Upper lobe of left lung (tissue), 6 donors: ENCODE data around the gene C5orf47. TPM values are rescaled to one million over a fixed set of nuclear protein-coding genes. Genes with fewer than 3 reads are reported as not detected.

ENCODE experiments used
- ATAC-seq, 2 donors: fragments of 200-7000 bp; cut with Tn5 transposase; one replicate each; pipeline ENCODE4 v1.9.1; 2022; ENCODE audit warnings: mild to moderate bottlenecking in 2 of 2, moderate library complexity in 2 of 2; ENCODE audit not compliant: low FRiP score in 2 of 2
- DNase-seq, 2 donors: peaks; one replicate each; pipeline ENCODE4 v3.0.0-alpha.2; 2019 to 2020
- H3K27ac ChIP-seq, 4 donors: fragments of 200-600 bp; sonication (generic); one replicate each; pipeline ENCODE4 v1.5.1; 2016 to 2019
- H3K27me3 ChIP-seq, 4 donors: fragments of 200-600 bp; sonication (generic); one replicate each; pipeline ENCODE4 v1.5.1; 2017 to 2019
- H3K36me3 ChIP-seq, 4 donors: fragments of 200-600 bp; sonication (generic); one replicate each; pipeline ENCODE4 v1.5.1; 2016 to 2019
- H3K4me1 ChIP-seq, 4 donors: fragments of 200-600 bp; sonication (generic); one replicate each; pipeline ENCODE4 v1.5.1; 2018 to 2019
- H3K4me3 ChIP-seq, 4 donors: fragments of 200-600 bp; sonication (generic); one replicate each; pipeline ENCODE4 v1.5.1; 2017 to 2019; ENCODE audit warnings: mild to moderate bottlenecking in 2 of 4, moderate library complexity in 1 of 4
- H3K9me3 ChIP-seq, 4 donors: fragments of 200-600 bp; sonication (generic); one replicate each; pipeline ENCODE4 v1.5.1; 2018 to 2019
- CTCF ChIP-seq, 6 experiments: fragments of 450-650 bp in 4 of 6; fragments of 200-600 bp in 2 of 6; sonication (generic) in 2 of 6; IDR thresholded peaks; one replicate each; pipeline ENCODE4 v1.5.1; 2016 to 2019; ENCODE audit warnings: antibody characterized with exemption in 6 of 6
- EP300 ChIP-seq, 4 donors: sonication (generic); formaldehyde crosslinking; IDR thresholded peaks; one replicate each; pipeline ENCODE4 v1.5.1; 2017; ENCODE audit warnings: antibody characterized with exemption in 4 of 4, control low read depth in 2 of 4
- POLR2A ChIP-seq, 4 donors: fragments of 450-650 bp; IDR thresholded peaks; one replicate each; pipeline ENCODE4 v1.5.1; 2016 to 2017; ENCODE audit warnings: antibody characterized with exemption in 4 of 4, mild to moderate bottlenecking in 2 of 4
- POLR2AphosphoS5 ChIP-seq, 2 donors: sonication (generic); formaldehyde crosslinking; IDR thresholded peaks; one replicate each; pipeline ENCODE4 v1.5.1; 2017; ENCODE audit warnings: antibody characterized with exemption in 2 of 2
- WGBS, 2 donors: methylation state at CpG; one replicate each; pipeline ENCODE4 v1.1.5; 2017 to 2018; 5-methylcytosine and 5-hydroxymethylcytosine counted together
- total RNA-seq, 6 donors: library from RNA; depleted of rRNA in 4 of 6; stranded (reverse); fragments of >200 nt in 4 of 6; gene quantifications; one replicate each; pipeline versions ENCODE4 v1.1.0 to v1.2.1, GENCODE V29; 2016 to 2021
- donor health status: DM: no; HTN: no; CAD: no; lungs with moderate emphysema.
- donor health status: DM: no; HTN: yes; CAD: no; lungs with severe emphysema.

The C5orf47 gene
- total RNA-seq, 6 donors from 2014 or later = not detected

GRCh38 chr5:173954671-173955521 lies 34.1 kb upstream of the C5orf47 start:
- H3K36me3 ChIP-seq = peaks cover 13 to 87% (median 42%) of the 10 kb centered on the region in 4 donors
- ATAC-seq (no peak), DNase-seq (no peak)

GRCh38 chr5:173960986-173961385 lies 28.0 kb upstream of the C5orf47 start:
- 56 to 61% methylated on average over 2 of the region's 2 CpGs for WGBS, 2 donors
- no peaks in the 10 kb centered on the region for H3K9me3 ChIP-seq
- ATAC-seq = no peak

More at GRCh38 chr5:173954671-173955521, 34.1 kb upstream of the C5orf47 start:
- WGBS, 2 donors = 78 to 80% methylated on average over 6 of the region's 6 CpGs
- H3K4me1 ChIP-seq = peaks cover 0 to 11% (median 2%) of the 10 kb centered on the region in 4 donors
- TF ChIP-seq EP300 (IDR thresholded peaks at IDR 0.05) (no peak), POLR2AphosphoS5 (IDR thresholded peaks at IDR 0.05) (no peak), CTCF (IDR thresholded peaks at IDR 0.05) (no peak), POLR2A (IDR thresholded peaks at IDR 0.05) (no peak)
- no peaks in the 10 kb centered on the region for H3K27me3 ChIP-seq
- H3K27ac ChIP-seq = peak overlapping the region in 2 of 4 donors; percentile 49 to 55
- H3K4me3 ChIP-seq = no peak overlapping the region
- no peaks in the 10 kb centered on the region for H3K9me3 ChIP-seq

GRCh38 chr5:173961418-173961817 lies 27.6 kb upstream of the C5orf47 start:
- no peak overlapping the region for H3K4me3 ChIP-seq
- no peak overlapping the region for H3K27ac ChIP-seq
- WGBS, 2 donors = 5 to 19% methylated on average over 1 of the region's 1 CpG
- TF ChIP-seq CTCF (IDR thresholded peaks at IDR 0.05) (no peak), POLR2A (IDR thresholded peaks at IDR 0.05) (no peak), EP300 (IDR thresholded peaks at IDR 0.05) (no peak), POLR2AphosphoS5 (IDR thresholded peaks at IDR 0.05) (no peak)
- H3K9me3 ChIP-seq = no peaks in the 10 kb centered on the region
- ATAC-seq (no peak), DNase-seq (no peak)
- peaks cover 0 to 12% (median 7%) of the 10 kb centered on the region in 4 donors for H3K4me1 ChIP-seq
- no peaks in the 10 kb centered on the region for H3K27me3 ChIP-seq
- peaks cover 0 to 31% (median 0%) of the 10 kb centered on the region in 4 donors for H3K36me3 ChIP-seq

More at GRCh38 chr5:173960986-173961385, 28.0 kb upstream of the C5orf47 start:
- Histone ChIP-seq H3K4me1 (peaks cover 0 to 12% (median 7%) of the 10 kb centered on the region in 4 donors), H3K36me3 (peaks cover 0 to 36% (median 1%) of the 10 kb centered on the region in 4 donors), H3K27ac (no peak overlapping the region), H3K4me3 (no peak overlapping the region), H3K27me3 (no peaks in the 10 kb centered on the region)
- TF ChIP-seq EP300 (IDR thresholded peaks at IDR 0.05) = no peak
- no peak for DNase-seq

- Histone ChIP-seq H3K4me1 (peaks cover 0 to 12% (median 7%) of the 10 kb centered on the region in 4 donors), H3K27me3 (no peaks in the 10 kb centered on the region), H3K4me3 (no peak overlapping the region), H3K27ac (peak overlapping the region in 3 of 4 donors; percentile 56 to 69 (median 61)), H3K36me3 (peaks cover 0 to 20% (median 0%) of the 10 kb centered on the region in 4 donors), H3K9me3 (no peaks in the 10 kb centered on the region)
- DNase-seq (no peak), ATAC-seq (peak in 1 of 2 donors; percentile 75)
- TF ChIP-seq CTCF (IDR thresholded peaks at IDR 0.05) (no peak), EP300 (IDR thresholded peaks at IDR 0.05) (no peak), POLR2AphosphoS5 (IDR thresholded peaks at IDR 0.05) (no peak), POLR2A (IDR thresholded peaks at IDR 0.05) (no peak)
- 74 to 77% methylated on average over 3 of the region's 3 CpGs for WGBS, 2 donors
Observed at GRCh38 chr5:173962436-173962972, 26.5 kb upstream of the C5orf47 start.

- DNase-seq (no peak), ATAC-seq (no peak)
- peaks cover 0 to 12% (median 7%) of the 10 kb centered on the region in 4 donors for H3K4me1 ChIP-seq
- 46 to 71% methylated on average over 10 of the region's 10 CpGs for WGBS, 2 donors
- no peaks in the 10 kb centered on the region for H3K27me3 ChIP-seq
- peak overlapping the region in 3 of 4 donors; percentile 28 to 39 (median 33) for H3K4me3 ChIP-seq
- peak overlapping the region; percentile 56 to 69 (median 64) for H3K27ac ChIP-seq
- no peak for TF ChIP-seq POLR2A (IDR thresholded peaks at IDR 0.05)
- no peak for TF ChIP-seq CTCF (IDR thresholded peaks at IDR 0.05)
- no peak for TF ChIP-seq POLR2AphosphoS5 (IDR thresholded peaks at IDR 0.05)
- no peak for TF ChIP-seq EP300 (IDR thresholded peaks at IDR 0.05)
- no peaks in the 10 kb centered on the region for H3K9me3 ChIP-seq
- peaks cover 0 to 16% (median 0%) of the 10 kb centered on the region in 4 donors for H3K36me3 ChIP-seq
Observed at GRCh38 chr5:173963182-173963838, 25.7 kb upstream of the C5orf47 start.
